ENCODE measurements around the gene TAF4.

TAF4 gene

DNA sequence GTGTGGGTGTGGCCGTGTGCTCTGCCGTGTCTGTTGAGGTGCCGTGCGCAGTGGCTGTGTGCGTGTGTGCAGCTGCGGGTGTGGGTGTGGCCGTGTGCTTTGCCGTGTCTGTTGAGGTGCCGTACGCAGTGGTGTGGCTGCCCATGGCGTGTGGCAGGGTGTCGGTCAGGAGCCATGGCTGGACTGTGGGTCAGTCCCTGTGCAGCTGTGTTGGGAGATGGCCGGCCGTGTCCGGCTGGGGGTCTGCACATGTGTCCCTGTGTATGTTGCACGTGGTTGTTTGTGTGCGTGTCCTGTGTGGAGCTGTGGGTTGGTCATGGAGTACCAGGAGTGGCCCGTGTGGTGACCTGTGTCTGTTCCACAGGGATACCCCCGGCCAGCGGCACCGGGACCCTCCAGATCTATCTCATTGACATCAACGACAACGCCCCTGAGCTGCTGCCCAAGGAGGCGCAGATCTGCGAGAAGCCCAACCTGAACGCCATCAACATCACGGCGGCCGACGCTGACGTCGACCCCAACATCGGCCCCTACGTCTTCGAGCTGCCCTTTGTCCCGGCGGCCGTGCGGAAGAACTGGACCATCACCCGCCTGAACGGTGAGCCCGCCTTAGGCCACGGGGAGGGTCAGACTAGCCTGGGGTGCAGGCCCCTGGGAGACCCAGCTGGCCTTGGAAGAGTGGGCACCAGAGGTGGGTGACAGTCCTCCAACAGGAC lies 137.7 kb downstream of the TAF4 start:
- TF ChIP-seq GATA1 (IDR thresholded peaks at IDR 0.05; ENCODE audit: low read depth, low read length) (no peak), POLR2A (IDR thresholded peaks at IDR 0.05; ENCODE audit: low read length) (no peak)
- DNase-seq = no peak

DNA sequence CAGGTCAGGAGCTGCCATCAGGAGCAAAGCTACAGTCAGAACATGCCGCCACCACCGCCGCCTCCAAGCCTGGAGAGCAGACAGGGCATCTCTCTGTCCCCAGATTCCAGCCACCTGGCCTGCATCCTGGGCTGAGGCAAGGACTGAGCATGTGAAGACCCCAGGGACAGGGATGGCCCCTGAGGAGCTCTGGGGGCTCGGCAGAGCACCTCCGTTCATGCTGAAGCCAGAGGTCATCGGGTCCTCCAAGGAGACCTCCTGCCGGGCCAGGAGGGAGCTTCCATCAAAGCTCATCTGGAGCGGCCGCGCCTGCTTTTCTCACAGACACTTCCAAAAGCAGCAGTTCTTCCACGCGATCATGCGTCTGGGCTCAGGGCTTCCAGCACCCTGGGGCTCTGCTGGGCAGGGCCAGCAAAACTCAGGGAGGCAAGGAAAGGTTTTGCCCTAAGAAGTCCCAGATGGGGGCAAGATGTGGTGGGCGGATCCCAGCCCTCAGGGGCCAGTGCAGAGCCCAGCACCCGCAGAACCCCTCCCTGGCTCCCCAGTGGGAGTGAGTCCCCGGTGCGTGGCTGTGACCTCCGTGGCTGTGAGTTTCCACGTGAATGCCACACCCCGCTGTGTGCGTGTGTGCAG lies 138.4 kb downstream of the TAF4 start:
- DNase-seq = no peak
- TF ChIP-seq GATA1 (IDR thresholded peaks at IDR 0.05; ENCODE audit: low read depth, low read length) (no peak), POLR2A (IDR thresholded peaks at IDR 0.05; ENCODE audit: low read length) (no peak)

DNA sequence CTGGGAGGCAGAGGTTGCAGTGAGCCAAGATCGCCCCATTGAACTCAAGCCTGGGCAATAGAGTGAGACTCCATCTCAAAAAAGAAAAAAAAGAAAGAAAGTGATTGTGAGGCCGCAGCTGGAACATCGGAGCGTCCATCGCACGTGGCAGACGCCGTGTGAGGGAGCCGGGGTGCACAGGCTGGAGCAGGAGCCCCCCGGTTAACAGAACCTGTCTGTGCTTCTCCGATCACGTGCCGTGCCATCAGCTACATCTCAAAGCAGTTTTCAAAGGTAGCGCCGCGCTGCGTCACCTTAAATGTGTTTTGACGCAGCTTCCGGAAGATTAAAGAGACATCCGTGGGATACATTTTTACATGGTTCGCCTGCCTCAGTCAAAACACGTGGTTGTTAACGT lies 138.9 kb downstream of the TAF4 start:
- TF ChIP-seq GATA1 (IDR thresholded peaks at IDR 0.05; ENCODE audit: low read depth, low read length) = no peak
- TF ChIP-seq POLR2A (IDR thresholded peaks at IDR 0.05; ENCODE audit: low read length) = no peak

DNA sequence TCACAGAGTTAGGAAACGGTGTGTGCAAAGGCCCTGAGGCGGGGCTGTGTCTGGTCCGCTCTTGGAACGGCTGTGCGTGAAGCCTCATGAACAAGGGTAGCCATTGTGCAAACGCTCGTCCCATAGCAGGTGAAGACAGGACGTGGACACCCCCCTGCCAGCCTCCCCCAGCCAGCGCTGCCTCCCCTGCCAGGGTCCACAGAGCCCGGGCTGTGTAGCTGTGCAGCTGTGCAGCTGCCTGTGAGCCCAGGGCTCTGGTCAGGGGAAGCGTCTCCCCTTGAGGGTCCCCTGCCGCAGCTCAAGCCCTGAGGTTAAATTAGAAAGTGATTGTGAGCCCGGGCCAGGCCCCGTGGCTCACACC lies 139.4 kb downstream of the TAF4 start:
- DNase-seq = no peak
- TF ChIP-seq GATA1 (IDR thresholded peaks at IDR 0.05; ENCODE audit: low read depth, low read length) (no peak), POLR2A (IDR thresholded peaks at IDR 0.05; ENCODE audit: low read length) (no peak)

More for the DNA sequence above, 138.9 kb downstream of the TAF4 start:
- DNase-seq = no peak

DNA sequence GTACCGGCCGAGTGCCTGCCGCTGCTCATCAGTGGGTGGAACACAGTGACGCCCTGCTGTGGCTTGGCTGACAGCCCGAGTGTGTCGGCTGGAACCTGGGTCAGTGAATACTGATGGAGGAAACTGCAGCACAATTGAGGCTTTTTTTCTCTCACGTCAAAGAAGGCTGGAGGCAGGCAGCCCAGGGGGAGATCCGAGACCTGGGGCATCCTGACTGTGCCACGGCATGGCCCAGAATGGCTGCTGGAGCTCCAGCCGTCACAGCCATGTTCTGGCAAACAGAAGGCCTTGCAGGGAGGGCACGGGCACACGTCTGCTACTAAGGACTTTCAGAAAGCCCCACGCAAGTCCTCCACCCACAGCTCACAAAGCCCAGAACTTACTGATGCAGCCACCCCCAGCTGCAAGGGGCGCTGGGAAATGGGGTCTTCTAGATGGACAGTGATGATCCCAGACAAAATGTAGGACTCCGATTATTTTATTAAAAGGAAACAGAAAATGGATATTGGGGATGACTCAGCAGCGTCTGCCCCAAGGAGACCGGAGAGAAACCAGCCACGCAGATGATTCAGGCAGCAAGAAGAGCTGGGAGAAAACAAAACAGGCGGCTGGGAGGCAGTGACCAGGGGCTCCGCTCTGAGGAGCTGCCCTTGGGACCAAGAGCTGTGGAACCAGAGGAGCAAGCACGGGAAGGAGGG lies 140.0 kb downstream of the TAF4 start:
- TF ChIP-seq POLR2A (IDR thresholded peaks at IDR 0.05; ENCODE audit: low read length) (no peak), GATA1 (IDR thresholded peaks at IDR 0.05; ENCODE audit: low read depth, low read length) (no peak)
- DNase-seq = no peak

DNA sequence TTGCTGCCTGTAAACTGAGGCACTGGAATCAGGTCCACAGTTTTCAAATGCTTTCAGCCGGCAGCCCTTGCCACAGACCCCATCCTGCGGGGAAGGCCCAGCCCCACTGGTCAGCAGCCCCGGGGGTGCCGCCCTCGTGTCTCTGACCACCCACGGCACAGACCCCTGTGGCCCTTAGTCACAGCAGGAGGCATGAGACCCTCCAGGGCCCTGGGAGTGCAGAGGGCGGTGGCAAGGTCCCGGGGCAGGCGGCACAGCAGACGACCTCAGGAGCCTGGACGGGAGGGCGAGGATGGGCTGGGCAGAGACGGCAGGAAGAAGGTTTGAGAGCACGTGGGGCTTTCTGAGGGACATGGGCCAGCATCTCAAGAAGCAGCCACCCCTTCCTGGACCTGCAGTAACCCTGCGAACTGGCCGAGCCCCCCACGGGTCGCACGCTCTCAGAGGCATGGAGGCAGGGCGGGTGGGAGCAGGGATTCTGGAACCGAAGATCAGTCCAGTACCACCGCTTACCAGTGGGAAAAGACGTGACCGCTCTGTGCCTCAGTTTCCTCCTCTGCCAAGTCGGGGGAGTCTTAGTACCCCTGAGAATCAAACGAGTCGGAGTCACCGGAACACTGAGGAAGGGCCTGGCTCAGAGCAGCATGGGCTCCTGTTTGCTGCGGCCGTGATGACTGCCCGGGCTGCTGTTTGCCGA lies 140.7 kb downstream of the TAF4 start:
- TF ChIP-seq POLR2A (IDR thresholded peaks at IDR 0.05; ENCODE audit: low read length) (no peak), GATA1 (IDR thresholded peaks at IDR 0.05; ENCODE audit: low read depth, low read length) (no peak)

More for the DNA sequence above, 140.7 kb downstream of the TAF4 start:
- no peak for DNase-seq
